ENCODE data around the gene TMEM201. TPM values are rescaled to one million over a fixed set of nuclear protein-coding genes. Genes with fewer than 3 reads are reported as not detected.

The TMEM201 gene
- polyA plus RNA-seq, 1 of the 3 experiments (the other 2 are of a cell fraction) = 8.2 TPM

GRCh38 chr1:9631613-9632012 lies 42.9 kb downstream of the TMEM201 start:
- H4K20me1 ChIP-seq (ENCODE audit: insufficient read depth) = no peaks in the 10 kb centered on the region
- H3K27me3 ChIP-seq (ENCODE audit: insufficient read depth) = no peaks in the 10 kb centered on the region
- H3K36me3 ChIP-seq (replicated peaks in 1 of 2; ENCODE audit: control insufficient read depth in 1 of 2, insufficient read depth in 2 of 2, low read length in 1 of 2) = no peaks in the 10 kb centered on the region
- H3F3A ChIP-seq (replicated peaks; ENCODE audit: insufficient read depth) = no peaks in the 10 kb centered on the region
- ChIA-PET POLR2A (no interaction called here), CTCF (interaction anchor here (1.2 to 1.6 kb wide), 3 partner anchors 16 to 244 kb away, joined by 3 to 4 read pairs (median 4); partner anchors contain the start of gene PIK3CD)
- TF ChIP-seq USF1 (IDR thresholded peaks at IDR 0.05; ENCODE audit: borderline replicate concordance, low read depth) = no peak
- TF ChIP-seq EP300 (IDR thresholded peaks at IDR 0.05; ENCODE audit: borderline replicate concordance in 1 of 2, low read depth in 1 of 2, low read length in 1 of 2) = no peak
- no peak for TF ChIP-seq SMC3 (IDR thresholded peaks at IDR 0.05; ENCODE audit: low read depth, low read length)
- TF ChIP-seq GABPA (IDR thresholded peaks at IDR 0.05; ENCODE audit: low read depth) = no peak
- no peak for TF ChIP-seq RXRA (IDR thresholded peaks at IDR 0.05; ENCODE audit: borderline replicate concordance, low read depth)
- TF ChIP-seq REST (IDR thresholded peaks at IDR 0.05; ENCODE audit: low read depth, low read length) = no peak
- no peak for TF ChIP-seq TCF12 (IDR thresholded peaks at IDR 0.05)
- no peak for TF ChIP-seq FOXM1 (IDR thresholded peaks at IDR 0.05; ENCODE audit: low read depth)
- no peak for TF ChIP-seq JUND (IDR thresholded peaks at IDR 0.05)
- TF ChIP-seq CHD2 (IDR thresholded peaks at IDR 0.05; ENCODE audit: low read length, partially characterized antibody) = no peak
- no peak for TF ChIP-seq FOSL2 (IDR thresholded peaks at IDR 0.05; ENCODE audit: borderline replicate concordance, low read depth)
- no peak for DNase-seq
- no peaks in the 10 kb centered on the region for H3K79me2 ChIP-seq (ENCODE audit: insufficient read depth)
- no peaks in the 10 kb centered on the region; a peak in 1 of 4 replicates for H3K4me1 ChIP-seq (ENCODE audit: control insufficient read depth in 1 of 2, insufficient read depth in 2 of 2, low read depth in 1 of 2, low read length in 1 of 2)
- no peaks in the 10 kb centered on the region for H3K9me2 ChIP-seq
- H3K4me3 ChIP-seq (ENCODE audit: low read depth in 2 of 2, low read length in 1 of 2) = no peak overlapping the region
- no peaks in the 10 kb centered on the region for H3K9me3 ChIP-seq
- H3K27ac ChIP-seq (ENCODE audit: low read depth in 2 of 2, low read length in 1 of 2) = no peak overlapping the region
- H2AFZ ChIP-seq (ENCODE audit: low read depth) = no peak overlapping the region
- no peak overlapping the region for H3K9ac ChIP-seq
- WGBS (ENCODE audit: low lambda C conversion rate) = 56% methylated on average over 2 of the region's 3 CpGs
- H3K4me2 ChIP-seq = no peak overlapping the region

GRCh38 chr1:9633493-9633892 lies 44.8 kb downstream of the TMEM201 start:
- H3K4me2 ChIP-seq = no peak overlapping the region
- no peaks in the 10 kb centered on the region for H3K79me2 ChIP-seq (ENCODE audit: insufficient read depth)
- WGBS (ENCODE audit: low lambda C conversion rate) = 76% methylated on average over 6 of the region's 6 CpGs
- TF ChIP-seq RXRA (IDR thresholded peaks at IDR 0.05; ENCODE audit: borderline replicate concordance, low read depth) (no peak), SIN3A (IDR thresholded peaks at IDR 0.05; ENCODE audit: borderline replicate concordance, low read depth, low read length) (no peak), SMC3 (IDR thresholded peaks at IDR 0.05; ENCODE audit: low read depth, low read length) (no peak), NRF1 (IDR thresholded peaks at IDR 0.05; ENCODE audit: low read depth, low read length) (no peak), EP300 (IDR thresholded peaks at IDR 0.05; ENCODE audit: borderline replicate concordance in 1 of 2, low read depth in 1 of 2, low read length in 1 of 2) (no peak), JUND (IDR thresholded peaks at IDR 0.05) (no peak), REST (IDR thresholded peaks at IDR 0.05; ENCODE audit: low read depth, low read length) (no peak), USF1 (IDR thresholded peaks at IDR 0.05; ENCODE audit: borderline replicate concordance, low read depth) (no peak), TCF12 (IDR thresholded peaks at IDR 0.05) (no peak), NFIC (IDR thresholded peaks at IDR 0.05; ENCODE audit: borderline replicate concordance) (no peak), RFX5 (IDR thresholded peaks at IDR 0.05; ENCODE audit: low read length) (no peak), YY1 (IDR thresholded peaks at IDR 0.05; ENCODE audit: low read depth) (no peak), FOSL2 (IDR thresholded peaks at IDR 0.05; ENCODE audit: borderline replicate concordance, low read depth) (no peak)
- CTCF ChIA-PET = no interaction called here
- no peaks in the 10 kb centered on the region for H3K36me3 ChIP-seq (replicated peaks in 1 of 2; ENCODE audit: control insufficient read depth in 1 of 2, insufficient read depth in 2 of 2, low read length in 1 of 2)
- H3F3A ChIP-seq (replicated peaks; ENCODE audit: insufficient read depth) = no peaks in the 10 kb centered on the region
- no peaks in the 10 kb centered on the region for H4K20me1 ChIP-seq (ENCODE audit: insufficient read depth)
- H3K27me3 ChIP-seq (ENCODE audit: insufficient read depth) = no peaks in the 10 kb centered on the region
- no peaks in the 10 kb centered on the region for H3K4me1 ChIP-seq (ENCODE audit: control insufficient read depth in 1 of 2, insufficient read depth in 2 of 2, low read depth in 1 of 2, low read length in 1 of 2)
- DNase-seq = no peak
- H2AFZ ChIP-seq (ENCODE audit: low read depth) = no peak overlapping the region
- POLR2A ChIA-PET = no interaction called here
- no peak overlapping the region for H3K9ac ChIP-seq
- no peaks in the 10 kb centered on the region for H3K9me2 ChIP-seq
- H3K4me3 ChIP-seq (ENCODE audit: low read depth in 2 of 2, low read length in 1 of 2) = no peak overlapping the region
- no peaks in the 10 kb centered on the region for H3K9me3 ChIP-seq
- H3K27ac ChIP-seq (ENCODE audit: low read depth in 2 of 2, low read length in 1 of 2) = no peak overlapping the region

Data from SK-N-SH (cell line).